ENCODE results near the gene CEP70.
A peak's percentile ranks its signal among the peaks of the same experiment; 100 is the strongest.
"Not testable (repeated sequence)": the region's sequence is repeated elsewhere in the genome, so short reads cannot be mapped to it uniquely, and the experiment has no call there.

CEP70 gene, protein sequence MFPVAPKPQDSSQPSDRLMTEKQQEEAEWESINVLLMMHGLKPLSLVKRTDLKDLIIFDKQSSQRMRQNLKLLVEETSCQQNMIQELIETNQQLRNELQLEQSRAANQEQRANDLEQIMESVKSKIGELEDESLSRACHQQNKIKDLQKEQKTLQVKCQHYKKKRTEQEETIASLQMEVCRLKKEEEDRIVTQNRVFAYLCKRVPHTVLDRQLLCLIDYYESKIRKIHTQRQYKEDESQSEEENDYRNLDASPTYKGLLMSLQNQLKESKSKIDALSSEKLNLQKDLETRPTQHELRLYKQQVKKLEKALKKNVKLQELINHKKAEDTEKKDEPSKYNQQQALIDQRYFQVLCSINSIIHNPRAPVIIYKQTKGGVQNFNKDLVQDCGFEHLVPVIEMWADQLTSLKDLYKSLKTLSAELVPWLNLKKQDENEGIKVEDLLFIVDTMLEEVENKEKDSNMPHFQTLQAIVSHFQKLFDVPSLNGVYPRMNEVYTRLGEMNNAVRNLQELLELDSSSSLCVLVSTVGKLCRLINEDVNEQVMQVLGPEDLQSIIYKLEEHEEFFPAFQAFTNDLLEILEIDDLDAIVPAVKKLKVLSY

GRCh38 chr3:138594150-138594934, at the start of gene CEP70:
TSS of gene CEP70 (minus strand) at chr3:138594260. CDS start at chr3:138572927, 21,333 bp downstream.
- DNase-seq = peak; percentile 92

- no peak for DNase-seq
These were observed 48.8 kb upstream of the CEP70 start for GRCh38 chr3:138642927-138643253.

- DNase-seq = no peak
These were observed 48.3 kb upstream of the CEP70 start for GRCh38 chr3:138642226-138642926.

GRCh38 chr3:138640537-138640936, 46.5 kb upstream of the CEP70 start:
- DNase-seq = no peak

- no peak for DNase-seq
These were observed 44.6 kb upstream of the CEP70 start for GRCh38 chr3:138638641-138639040.

- no peak for DNase-seq
These were observed 35.5 kb upstream of the CEP70 start for GRCh38 chr3:138629526-138629925.

GRCh38 chr3:138625707-138626365, 31.8 kb upstream of the CEP70 start:
- DNase-seq = peak; percentile 28

DNA sequence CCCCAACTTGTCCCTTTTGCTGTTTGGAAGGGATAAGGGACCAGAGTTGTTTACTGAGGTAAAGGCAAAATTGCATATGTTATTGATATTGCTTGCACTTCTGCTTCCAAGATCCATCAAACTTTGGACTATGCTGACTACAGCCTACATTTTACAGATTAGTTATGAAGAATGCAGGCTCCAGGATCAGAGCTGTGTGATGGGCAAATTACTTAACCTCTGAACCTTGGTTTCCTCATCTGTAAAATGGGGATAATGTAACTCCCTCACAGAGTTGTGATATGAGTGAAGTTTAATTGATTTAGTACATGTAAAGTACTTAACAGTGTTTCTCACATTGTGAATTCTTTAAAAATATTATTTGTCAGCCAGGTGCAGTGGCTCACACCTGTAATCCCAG, 30.5 kb upstream of the CEP70 start:
- DNase-seq = no peak

GRCh38 chr3:138620431-138620830, 26.4 kb upstream of the CEP70 start:
- no peak for DNase-seq

GRCh38 chr3:138615462-138615861, 21.4 kb upstream of the CEP70 start:
- DNase-seq = no peak

GRCh38 chr3:138609898-138610266, 15.8 kb upstream of the CEP70 start:
- DNase-seq = no peak

- DNase-seq = peak; percentile 67
These were observed 14.5 kb upstream of the CEP70 start, which contains the start of gene FAIM for GRCh38 chr3:138608322-138609135. TSS of gene FAIM (plus strand) at chr3:138608771. CDS start at chr3:138619727, 10,956 bp downstream.

DNA sequence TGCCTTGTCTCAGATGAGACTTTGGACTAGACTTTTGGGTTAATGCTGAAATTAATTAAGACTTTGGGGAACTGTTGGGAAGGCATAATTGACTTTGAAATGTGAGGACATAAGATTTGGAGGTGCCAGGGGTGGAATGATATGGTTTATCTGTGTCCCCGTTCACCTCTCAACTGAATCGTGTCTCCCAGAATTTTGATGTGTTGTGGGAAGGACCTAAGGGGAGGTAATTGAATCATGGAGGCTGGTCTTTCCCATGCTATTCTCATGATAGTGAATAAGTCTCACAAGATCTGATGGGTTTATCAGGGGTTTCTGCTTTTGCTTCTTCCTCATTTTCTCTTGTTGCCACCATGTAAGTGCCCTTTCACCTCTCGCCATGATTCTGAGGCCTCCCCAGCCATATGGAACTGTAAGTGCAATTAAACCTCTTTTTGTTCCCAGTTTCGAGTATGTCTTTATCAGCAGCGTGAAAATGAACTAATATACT, 10.1 kb upstream of the CEP70 start:
- DNase-seq = not testable (repeated sequence)

- DNase-seq = not testable (repeated sequence)
These were observed 7.6 kb upstream of the CEP70 start for GRCh38 chr3:138601661-138602060.

DNA sequence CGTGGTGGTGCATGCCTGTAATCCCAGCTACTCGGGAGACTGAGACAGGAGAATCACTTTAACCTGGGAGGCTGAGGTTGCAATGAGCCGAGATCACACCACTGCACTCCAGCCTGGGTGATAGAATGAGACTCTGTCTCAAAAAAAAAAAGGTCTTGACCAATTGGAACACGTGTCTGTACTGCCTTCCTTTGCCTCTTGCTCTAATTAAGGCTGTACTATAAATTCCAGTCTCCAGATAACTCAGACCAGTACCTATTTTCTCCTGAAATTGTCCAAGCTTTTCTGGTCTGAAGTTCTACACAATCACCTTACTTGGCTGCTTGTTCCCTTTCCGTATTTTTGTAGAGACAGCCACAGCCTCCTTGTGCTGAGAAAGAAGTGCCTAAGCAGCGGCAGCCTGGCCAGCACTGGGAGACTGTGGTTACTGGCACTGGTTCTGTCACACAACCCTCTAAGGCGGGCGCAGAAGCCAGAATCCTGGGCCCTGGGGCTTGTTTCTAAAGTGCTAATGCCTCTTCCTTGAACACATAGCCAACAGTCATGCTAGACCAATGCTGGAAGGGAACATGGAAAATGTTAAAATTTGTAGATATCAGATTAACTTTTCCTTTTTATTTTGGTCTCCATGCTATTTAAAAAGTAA, 6.2 kb upstream of the CEP70 start:
- no peak for DNase-seq

- no peak for DNase-seq
These were observed 4.5 kb upstream of the CEP70 start for GRCh38 chr3:138598534-138598933.

DNA sequence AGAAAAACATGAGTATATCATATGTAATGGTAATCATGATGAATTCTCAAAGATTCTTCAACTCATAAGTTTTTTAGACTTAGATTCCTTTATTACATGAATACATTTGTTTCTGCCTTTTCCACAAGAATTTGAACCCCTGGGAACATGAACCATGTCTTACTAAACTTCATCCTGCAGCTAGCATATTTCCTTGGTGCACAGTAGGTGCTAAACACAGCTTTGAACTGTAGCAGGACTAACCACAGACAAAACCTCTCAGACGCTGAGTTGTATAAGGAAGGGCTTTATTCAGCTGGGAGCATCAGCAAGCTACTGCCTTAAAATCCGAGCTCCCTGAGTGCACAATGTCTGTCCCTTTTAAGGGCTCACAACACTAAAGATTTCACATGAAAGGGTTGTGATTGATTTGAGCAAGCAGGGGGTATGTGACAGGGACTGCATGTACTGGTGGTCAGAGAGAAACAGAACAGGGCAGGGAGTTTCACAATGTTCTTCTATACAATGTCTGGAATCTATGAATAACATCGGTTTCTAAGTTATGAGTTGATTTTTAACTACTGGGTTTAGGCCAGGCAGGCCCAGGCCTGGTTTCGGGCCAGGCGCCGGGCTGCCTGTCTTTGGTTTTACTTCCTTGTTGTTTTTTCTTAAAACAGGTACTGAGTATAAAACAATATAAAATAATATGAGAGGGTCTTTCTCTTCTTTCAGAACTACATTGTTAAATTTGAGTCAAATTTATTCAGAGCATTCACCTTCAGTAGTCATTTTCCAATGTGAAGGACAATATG, 3.3 kb upstream of the CEP70 start:
- not testable (repeated sequence) for DNase-seq

GRCh38 chr3:138594935-138595610, 1.0 kb upstream of the CEP70 start:
- no peak for DNase-seq

GRCh38 chr3:138593488-138594149, 441 bp downstream of the CEP70 start:
- DNase-seq = no peak

Measured in fibroblast of skin of right quadriceps (primary cell).